ENCODE data around the gene PSMD11. TPM values are rescaled to one million over a fixed set of nuclear protein-coding genes. Genes with fewer than 3 reads are reported as not detected.

PSMD11 gene
- total RNA-seq, 1 experiment from 2014 or later, result 163 TPM

GRCh38 chr17:32488177-32488542 is 43.9 kb downstream of the PSMD11 start:
- CTCF ChIA-PET, result interaction anchor here (0.6 kb wide), 1 partner anchor 35 kb away, joined by 7 read pairs; no protein-coding TSS in a partner anchor
- no peak overlapping the region for H2AFZ ChIP-seq (ENCODE audit: low read length)

DNA sequence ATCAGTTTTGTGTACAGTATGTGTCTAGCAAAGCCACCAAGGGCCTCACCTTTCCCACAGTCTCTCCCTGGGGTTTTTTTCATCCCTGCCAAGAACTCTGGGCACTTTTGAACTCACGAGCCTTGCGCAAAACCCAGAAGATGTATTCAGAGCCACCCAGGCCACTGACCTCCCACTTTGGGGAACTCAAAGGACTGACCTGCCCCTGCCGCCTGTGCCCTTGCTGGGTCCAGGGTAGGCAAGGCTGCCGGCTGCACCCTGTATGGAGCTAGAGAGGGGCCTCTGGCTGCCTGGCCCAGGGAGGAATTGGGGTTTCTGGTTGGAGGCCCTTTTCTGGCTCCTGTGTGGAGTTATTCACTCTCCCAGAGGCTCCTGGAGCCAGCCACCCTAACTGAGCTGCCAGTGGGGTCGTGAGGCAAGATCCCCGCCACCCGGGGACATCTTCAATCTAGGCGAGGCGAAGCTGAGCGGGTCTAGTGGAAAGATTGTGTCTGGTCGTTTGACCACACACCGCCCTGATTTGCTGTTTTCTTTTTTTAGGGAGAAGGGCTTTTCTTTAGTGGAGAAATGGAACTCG is 44.4 kb downstream of the PSMD11 start:
- Histone ChIP-seq H4K20me1 (ENCODE audit: low read length) (no peaks in the 10 kb centered on the region), H3K9me2 (replicated peaks; ENCODE audit: low read length) (no peaks in the 10 kb centered on the region), H3K27ac (ENCODE audit: low read length) (no peak overlapping the region), H3K4me2 (ENCODE audit: low read length) (peak overlapping the region; percentile 90; the same call in 1 of the 2 replicates), H3K9ac (ENCODE audit: low read length) (no peak overlapping the region), H3K4me1 (ENCODE audit: insufficient read depth, low read length) (peaks cover 4% of the 10 kb centered on the region; the same call in 1 of the 2 replicates), H3K9me3 (ENCODE audit: low read length) (no peaks in the 10 kb centered on the region), H3K4me3 (ENCODE audit: low read length) (no peak overlapping the region), H3K36me3 (ENCODE audit: low read depth, low read length) (no peaks in the 10 kb centered on the region), H3K27me3 (ENCODE audit: low read length) (no peaks in the 10 kb centered on the region), H3F3A (ENCODE audit: low read length, unreplicated experiment) (peaks cover 7% of the 10 kb centered on the region), H2AFZ (ENCODE audit: low read length) (no peak overlapping the region), H3K79me2 (ENCODE audit: low read length) (peaks cover 5% of the 10 kb centered on the region; the same call in 1 of the 2 replicates)
- intact Hi-C loops (cut with micrococcal nuclease), result loop anchor here (10.0 kb wide), 1 partner anchor 116 kb away; no protein-coding TSS in a partner anchor
- ChIA-PET CTCF (no interaction called here), POLR2A (ENCODE audit: unreplicated experiment) (no interaction called here)
- no peak for TF ChIP-seq CTCF (conservative IDR thresholded peaks at IDR 0.05; ENCODE audit: low read depth, low read length)
- no peak for TF ChIP-seq EZH2phosphoT487 (IDR thresholded peaks at IDR 0.05; ENCODE audit: borderline replicate concordance, low read length)
- TF ChIP-seq EZH2 (IDR thresholded peaks at IDR 0.05; ENCODE audit: low read length, unreplicated experiment), result no peak
- DNase-seq (no peak), ATAC-seq (no peak)
- BruUV-seq (replicated peaks), result no TSS peak

More at GRCh38 chr17:32488177-32488542, 43.9 kb downstream of the PSMD11 start:
- Histone ChIP-seq H3K4me3 (ENCODE audit: low read length) (peak overlapping the region; percentile 70; the same call in 1 of the 2 replicates), H3K79me2 (ENCODE audit: low read length) (peaks cover 5% of the 10 kb centered on the region; the same call in 1 of the 2 replicates), H3K27ac (ENCODE audit: low read length) (no peak overlapping the region), H3K4me1 (ENCODE audit: insufficient read depth, low read length) (peaks cover 4% of the 10 kb centered on the region; the same call in 1 of the 2 replicates), H3K4me2 (ENCODE audit: low read length) (peak overlapping the region; percentile 90), H3K9ac (ENCODE audit: low read length) (no peak overlapping the region), H3K27me3 (ENCODE audit: low read length) (no peaks in the 10 kb centered on the region), H3F3A (ENCODE audit: low read length, unreplicated experiment) (peaks cover 7% of the 10 kb centered on the region), H3K9me3 (ENCODE audit: low read length) (no peaks in the 10 kb centered on the region), H3K36me3 (ENCODE audit: low read depth, low read length) (no peaks in the 10 kb centered on the region), H3K9me2 (replicated peaks; ENCODE audit: low read length) (no peaks in the 10 kb centered on the region), H4K20me1 (ENCODE audit: low read length) (no peaks in the 10 kb centered on the region)
- TF ChIP-seq EZH2 (IDR thresholded peaks at IDR 0.05; ENCODE audit: low read length, unreplicated experiment), result no peak
- no peak for TF ChIP-seq EZH2phosphoT487 (IDR thresholded peaks at IDR 0.05; ENCODE audit: borderline replicate concordance, low read length)
- TF ChIP-seq CTCF (conservative IDR thresholded peaks at IDR 0.05; ENCODE audit: low read depth, low read length), result no peak
- intact Hi-C loops (cut with micrococcal nuclease), result loop anchor here (10.0 kb wide), 1 partner anchor 117 kb away; no protein-coding TSS in a partner anchor
- ATAC-seq, result no peak
- DNase-seq, result no peak
- POLR2A ChIA-PET (ENCODE audit: unreplicated experiment), result no interaction called here
- BruUV-seq (replicated peaks), result no TSS peak

Data from PC-3 (cell line).